ENCODE data around the gene PDF.

DNA sequence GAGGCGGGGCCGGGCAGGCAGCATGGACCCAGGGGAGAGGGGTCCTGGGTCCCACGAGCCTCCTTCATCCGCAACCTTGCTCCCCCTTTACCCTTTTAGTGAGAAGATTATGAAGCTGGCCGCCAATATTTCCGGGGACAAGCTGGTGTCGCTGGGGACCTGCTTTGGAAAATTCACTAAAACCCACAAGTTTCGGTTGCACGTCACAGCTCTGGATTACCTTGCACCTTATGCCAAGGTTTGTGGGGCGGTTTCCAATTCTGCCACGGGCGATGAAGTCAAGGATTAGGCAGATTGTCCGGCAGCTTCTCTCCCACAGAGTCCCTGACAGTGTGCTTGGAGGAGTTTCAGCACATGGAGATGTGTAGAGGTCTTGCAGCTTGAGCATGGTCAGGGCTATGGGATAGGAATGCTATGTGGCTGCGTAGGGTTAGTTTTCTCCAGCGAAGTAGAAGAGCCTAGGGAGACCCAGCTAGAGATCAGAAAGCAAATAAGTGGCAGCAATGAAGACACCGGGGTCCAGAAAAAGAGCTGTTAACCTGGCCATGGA lies 9.8 kb upstream of the PDF start:
- no peak for TF ChIP-seq KLF16 (CRISPR knock-in tag; IDR thresholded peaks at IDR 0.05)
- no peak for TF ChIP-seq POLR2AphosphoS5 (IDR thresholded peaks at IDR 0.05; ENCODE audit: low read depth, low read length)
